Measurements from ENCODE around the gene PRPF39.

- TF ChIP-seq POLR2A (IDR thresholded peaks at IDR 0.05; ENCODE audit: insufficient read depth in 1 of 2, low read depth in 2 of 2, low read length in 2 of 2) (no peak), HNF4G (IDR thresholded peaks at IDR 0.05; ENCODE audit: borderline replicate concordance, low read depth, low read length) (no peak), HNF4G (CRISPR knock-in tag; IDR thresholded peaks at IDR 0.05; ENCODE audit: borderline replicate concordance, low read depth) (no peak), ZNF883 (CRISPR knock-in tag; IDR thresholded peaks at IDR 0.05; ENCODE audit: not compliant biosample characterization) (no peak), JARID2 (CRISPR knock-in tag; IDR thresholded peaks at IDR 0.05; ENCODE audit: insufficient replicate concordance) (no peak), ZNF224 (CRISPR knock-in tag; IDR thresholded peaks at IDR 0.05) (no peak), REXO4 (CRISPR knock-in tag; IDR thresholded peaks at IDR 0.05; ENCODE audit: borderline replicate concordance) (no peak), CTCF (CRISPR knock-in tag; IDR thresholded peaks at IDR 0.05) (no peak), ZNF776 (CRISPR knock-in tag; IDR thresholded peaks at IDR 0.05) (no peak), IRF1 (CRISPR knock-in tag; IDR thresholded peaks at IDR 0.05; ENCODE audit: low read depth) (no peak), ELK4 (CRISPR knock-in tag; IDR thresholded peaks at IDR 0.05; ENCODE audit: borderline replicate concordance) (no peak), ZKSCAN8 (CRISPR knock-in tag; IDR thresholded peaks at IDR 0.05; ENCODE audit: borderline replicate concordance) (no peak), FOSL1 (CRISPR knock-in tag; IDR thresholded peaks at IDR 0.05; ENCODE audit: borderline replicate concordance) (no peak)
Observed at GRCh38 chr14:45156067-45156466, 72.2 kb downstream of the PRPF39 start.

Measured in HepG2 (cell line).